Activated T-helper 1 cell treated with anti-CD3 and anti-CD28 coated beads, Interleukin-12 subunit alpha, Interleukin-12 subunit beta, Interleukin-2, Interleukin-4 antibody, amounts not matched to agents 30 ng/mL and 10 ng/mL and 1 ng/mL, durations not matched to agents 14 hours and 24 hours and 36 hours (primary cell): ENCODE measurements around the gene RBX1. TPM values are rescaled to one million over a fixed set of nuclear protein-coding genes. Genes with fewer than 3 reads are reported as not detected.
"Not testable (repeated sequence)": the region's sequence is repeated elsewhere in the genome, so short reads cannot be mapped to it uniquely, and the experiment has no call there.

Source experiments
- DNase-seq: peaks from one replicate; pipeline ENCODE4 v3.0.0; 2021; ENCODE audit warnings: low spot score
- H3K27ac Mint-ChIP-seq: one replicate; pipeline ENCODE4 v1.8.0; 2021; ENCODE audit warnings: mild to moderate bottlenecking, mixed read lengths
- H3K27me3 Mint-ChIP-seq: one replicate; pipeline ENCODE4 v1.8.0; 2022; ENCODE audit warnings: mild to moderate bottlenecking, moderate library complexity, mixed read lengths; ENCODE audit not compliant: insufficient read depth
- H3K36me3 Mint-ChIP-seq: one replicate; pipeline ENCODE4 v1.8.0; 2021; ENCODE audit warnings: low read depth, mixed read lengths
- H3K4me1 Mint-ChIP-seq: one replicate; pipeline ENCODE4 v1.8.0; 2021; ENCODE audit warnings: low read depth, mixed read lengths
- H3K4me3 Mint-ChIP-seq: one replicate; pipeline ENCODE4 v1.8.0; 2021; ENCODE audit warnings: mild to moderate bottlenecking, moderate library complexity, mixed read lengths
- H3K9me3 Mint-ChIP-seq: one replicate; pipeline ENCODE4 v1.8.0; 2021; ENCODE audit warnings: mixed read lengths
- intact Hi-C: fragments of 100-400 bp; cut with micrococcal nuclease; formaldehyde crosslinking; loops from one replicate; pipeline ENCODE4 v1.15.1; 2024
- total RNA-seq: library from RNA; stranded (reverse); gene quantifications from 2 replicates; pipeline ENCODE4 v1.2.3, GENCODE V29; 2022

The RBX1 gene
- 90.9 and 94.4 TPM in 2 replicates for total RNA-seq

- peaks cover 33% of the 10 kb centered on the region for H3K4me1 Mint-ChIP-seq
- no peaks in the 10 kb centered on the region for H3K27me3 Mint-ChIP-seq
- H3K27ac Mint-ChIP-seq, result peak within 1 kb of the TSS; percentile 98
- H3K9me3 Mint-ChIP-seq, result no peaks in the 10 kb centered on the region
- H3K36me3 Mint-ChIP-seq, result peaks cover 22% of the 10 kb centered on the region
- H3K4me3 Mint-ChIP-seq, result peak within 1 kb of the TSS; percentile 98
- intact Hi-C loops, result loop anchor here (1.0 to 5.0 kb wide), 13 partner anchors 29 to 670 kb away; partner anchors contain the start of genes DESI1, L3MBTL2, MRTFA and PHF5A
- DNase-seq, result peak; percentile 98
Observed at GRCh38 chr22:40950962-40951794, at the start of gene RBX1. Gene RBX1, plus strand, starts transcription at chr22:40951378. Its CDS starts 21 bp downstream, at chr22:40951399.

- Mint-ChIP-seq H3K4me1 (peaks cover 4% of the 10 kb centered on the region), H3K27me3 (no peaks in the 10 kb centered on the region), H3K4me3 (no peak overlapping the region), H3K36me3 (peaks cover 3% of the 10 kb centered on the region), H3K9me3 (no peaks in the 10 kb centered on the region), H3K27ac (no peak overlapping the region)
- intact Hi-C loops, result no loop called here
- DNase-seq, result no peak
Observed at GRCh38 chr22:40904101-40904500, 47.1 kb upstream of the RBX1 start.

- intact Hi-C loops, result no loop called here
- Mint-ChIP-seq H3K27me3 (no peaks in the 10 kb centered on the region), H3K4me3 (no peak overlapping the region), H3K27ac (no peak overlapping the region), H3K4me1 (no peaks in the 10 kb centered on the region), H3K9me3 (no peaks in the 10 kb centered on the region), H3K36me3 (peaks cover 3% of the 10 kb centered on the region)
- DNase-seq, result no peak
Observed at GRCh38 chr22:40908895-40909294, 42.3 kb upstream of the RBX1 start.

- H3K9me3 Mint-ChIP-seq, result no peaks in the 10 kb centered on the region
- H3K4me1 Mint-ChIP-seq, result no peaks in the 10 kb centered on the region
- H3K4me3 Mint-ChIP-seq, result no peak overlapping the region
- H3K36me3 Mint-ChIP-seq, result peaks cover 2% of the 10 kb centered on the region
- no peak overlapping the region for H3K27ac Mint-ChIP-seq
- intact Hi-C loops, result no loop called here
- no peak for DNase-seq
- no peaks in the 10 kb centered on the region for H3K27me3 Mint-ChIP-seq
Observed at GRCh38 chr22:40911772-40912171, 39.4 kb upstream of the RBX1 start.

- H3K36me3 Mint-ChIP-seq, H3K4me1 Mint-ChIP-seq, H3K27ac Mint-ChIP-seq, H3K27me3 Mint-ChIP-seq, H3K4me3 Mint-ChIP-seq, DNase-seq, H3K9me3 Mint-ChIP-seq, intact Hi-C loops: not testable (repeated sequence)
Observed at GRCh38 chr22:40912987-40913386, 38.2 kb upstream of the RBX1 start.

GRCh38 chr22:40919446-40919845 lies 31.7 kb upstream of the RBX1 start:
- intact Hi-C loops, result no loop called here
- Mint-ChIP-seq H3K9me3 (no peaks in the 10 kb centered on the region), H3K36me3 (peaks cover 4% of the 10 kb centered on the region), H3K27me3 (no peaks in the 10 kb centered on the region), H3K27ac (no peak overlapping the region), H3K4me1 (peaks cover 8% of the 10 kb centered on the region), H3K4me3 (no peak overlapping the region)
- no peak for DNase-seq

GRCh38 chr22:40920526-40920925 lies 30.7 kb upstream of the RBX1 start:
- no peak overlapping the region for H3K27ac Mint-ChIP-seq
- H3K4me3 Mint-ChIP-seq, result no peak overlapping the region
- DNase-seq, result no peak
- H3K4me1 Mint-ChIP-seq, result peaks cover 8% of the 10 kb centered on the region
- no peaks in the 10 kb centered on the region for H3K27me3 Mint-ChIP-seq
- peaks cover 5% of the 10 kb centered on the region for H3K36me3 Mint-ChIP-seq
- intact Hi-C loops, result no loop called here
- H3K9me3 Mint-ChIP-seq, result no peaks in the 10 kb centered on the region

GRCh38 chr22:40922484-40923303 lies 28.5 kb upstream of the RBX1 start:
- Mint-ChIP-seq H3K27ac (peak overlapping the region; percentile 5), H3K9me3 (no peaks in the 10 kb centered on the region), H3K4me3 (peak overlapping the region; percentile 4), H3K27me3 (no peaks in the 10 kb centered on the region), H3K4me1 (peaks cover 8% of the 10 kb centered on the region), H3K36me3 (peaks cover 8% of the 10 kb centered on the region)
- intact Hi-C loops, result loop anchor here (1.0 kb wide), 3 partner anchors 29 to 315 kb away; partner anchors contain the start of gene RBX1
- DNase-seq, result peak; percentile 8

GRCh38 chr22:40928657-40929056 lies 22.5 kb upstream of the RBX1 start:
- no peaks in the 10 kb centered on the region for H3K9me3 Mint-ChIP-seq
- peaks cover 8% of the 10 kb centered on the region for H3K36me3 Mint-ChIP-seq
- no peak for DNase-seq
- no peaks in the 10 kb centered on the region for H3K4me1 Mint-ChIP-seq
- no peaks in the 10 kb centered on the region for H3K27me3 Mint-ChIP-seq
- no peak overlapping the region for H3K4me3 Mint-ChIP-seq
- H3K27ac Mint-ChIP-seq, result no peak overlapping the region
- intact Hi-C loops, result no loop called here

- Mint-ChIP-seq H3K4me1 (no peaks in the 10 kb centered on the region), H3K27me3 (no peaks in the 10 kb centered on the region), H3K27ac (no peak overlapping the region), H3K4me3 (no peak overlapping the region), H3K9me3 (no peaks in the 10 kb centered on the region), H3K36me3 (no peaks in the 10 kb centered on the region)
- DNase-seq, result no peak
- intact Hi-C loops, result no loop called here
Observed at GRCh38 chr22:40932396-40932795, 18.8 kb upstream of the RBX1 start.

GRCh38 chr22:40939202-40939601 lies 12.0 kb upstream of the RBX1 start:
- no peaks in the 10 kb centered on the region for H3K27me3 Mint-ChIP-seq
- no peak overlapping the region for H3K4me3 Mint-ChIP-seq
- no peaks in the 10 kb centered on the region for H3K9me3 Mint-ChIP-seq
- DNase-seq, result no peak
- H3K36me3 Mint-ChIP-seq, result no peaks in the 10 kb centered on the region
- H3K27ac Mint-ChIP-seq, result no peak overlapping the region
- H3K4me1 Mint-ChIP-seq, result peaks cover 9% of the 10 kb centered on the region
- intact Hi-C loops, result no loop called here

- H3K27ac Mint-ChIP-seq, result peak overlapping the region; percentile 98
- H3K4me1 Mint-ChIP-seq, result peaks cover 30% of the 10 kb centered on the region
- no peak for DNase-seq
- no peaks in the 10 kb centered on the region for H3K27me3 Mint-ChIP-seq
- H3K9me3 Mint-ChIP-seq, result no peaks in the 10 kb centered on the region
- peak overlapping the region; percentile 98 for H3K4me3 Mint-ChIP-seq
- H3K36me3 Mint-ChIP-seq, result peaks cover 22% of the 10 kb centered on the region
- intact Hi-C loops, result loop anchor here (1.0 to 5.0 kb wide), 13 partner anchors 30 to 669 kb away; partner anchors contain the start of genes DESI1, L3MBTL2, MRTFA and PHF5A
Observed at GRCh38 chr22:40951795-40952605, 822 bp downstream of the RBX1 start.
